Endothelial cell (in vitro differentiated cells): ENCODE measurements around the gene IGF2BP3. TPM values are rescaled to one million over a fixed set of nuclear protein-coding genes. Genes with fewer than 3 reads are reported as not detected.

Experiments used
- DNase-seq: peaks from one replicate; pipeline ENCODE4 v3.0.0; 2021; ENCODE audit warnings: low spot score
- H3K27ac Mint-ChIP-seq: one replicate; pipeline ENCODE4 v1.8.0; 2021; ENCODE audit warnings: mixed read lengths, inconsistent platforms; ENCODE audit not compliant: unreplicated experiment
- H3K27me3 Mint-ChIP-seq: one replicate; pipeline ENCODE4 v1.8.0; 2021; ENCODE audit warnings: mild to moderate bottlenecking, moderate library complexity, mixed read lengths, inconsistent platforms; ENCODE audit not compliant: unreplicated experiment
- H3K36me3 Mint-ChIP-seq: one replicate; pipeline ENCODE4 v1.8.0; 2021; ENCODE audit warnings: mild to moderate bottlenecking, low read depth, mixed read lengths, inconsistent platforms; ENCODE audit not compliant: unreplicated experiment
- H3K4me1 Mint-ChIP-seq: one replicate; pipeline ENCODE4 v1.8.0; 2021; ENCODE audit warnings: mild to moderate bottlenecking, mixed read lengths, inconsistent platforms; ENCODE audit not compliant: unreplicated experiment
- H3K4me3 Mint-ChIP-seq: one replicate; pipeline ENCODE4 v1.8.0; 2021; ENCODE audit warnings: mild to moderate bottlenecking, mixed read lengths, inconsistent platforms; ENCODE audit not compliant: unreplicated experiment
- H3K9me3 Mint-ChIP-seq: one replicate; pipeline ENCODE4 v1.8.0; 2021; ENCODE audit warnings: mixed read lengths, inconsistent platforms; ENCODE audit not compliant: unreplicated experiment
- CTCF ChIP-seq: fragments of 200-600 bp; sonication (generic); IDR thresholded peaks from one replicate; pipeline ENCODE4 v1.5.0; 2021; ENCODE audit warnings: antibody characterized with exemption; ENCODE audit not compliant: unreplicated experiment
- total RNA-seq: library from RNA; stranded (reverse); fragmentation: NEBNext Ultra II Directional; extraction: Animal tissue kit (Norgen Biotek cat#: 25700); gene quantifications from one replicate; pipeline ENCODE4 v1.2.1, GENCODE V29; 2021; ENCODE audit not compliant: unreplicated experiment

IGF2BP3 gene
- total RNA-seq, 1 donor from 2014 or later, result 92.8 TPM

GRCh38 chr7:23394488-23395171 is 75.7 kb downstream of the IGF2BP3 start:
- no peak overlapping the region for H3K4me3 Mint-ChIP-seq
- no peak overlapping the region for H3K27ac Mint-ChIP-seq
- no peak for TF ChIP-seq CTCF
- peaks cover 4% of the 10 kb centered on the region for H3K27me3 Mint-ChIP-seq
- H3K4me1 Mint-ChIP-seq, result peaks cover 3% of the 10 kb centered on the region
- DNase-seq, result no peak
- peaks cover 18% of the 10 kb centered on the region for H3K36me3 Mint-ChIP-seq
- no peaks in the 10 kb centered on the region for H3K9me3 Mint-ChIP-seq

DNA sequence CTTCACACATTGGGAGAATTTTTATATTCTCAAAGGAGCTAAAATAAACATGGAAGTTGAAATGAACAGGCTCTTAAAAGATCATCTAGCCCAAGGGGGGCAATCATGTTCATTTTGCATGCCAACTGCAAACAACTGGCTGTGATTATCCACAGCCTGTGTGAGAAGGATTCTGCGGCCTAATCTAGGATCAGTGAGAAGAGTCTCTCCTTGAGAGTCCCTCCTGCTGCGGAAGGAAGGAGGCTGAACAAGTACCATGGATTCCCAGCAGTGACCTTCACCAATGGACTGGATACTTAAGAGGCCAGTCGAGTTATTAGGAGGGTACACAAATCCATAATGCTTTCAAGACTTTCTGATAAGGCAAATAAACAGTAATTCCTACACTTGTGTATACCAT is 76.7 kb downstream of the IGF2BP3 start:
- no peaks in the 10 kb centered on the region for H3K9me3 Mint-ChIP-seq
- TF ChIP-seq CTCF, result no peak
- peaks cover 3% of the 10 kb centered on the region for H3K4me1 Mint-ChIP-seq
- no peak overlapping the region for H3K27ac Mint-ChIP-seq
- no peak for DNase-seq
- peaks cover 4% of the 10 kb centered on the region for H3K27me3 Mint-ChIP-seq
- H3K36me3 Mint-ChIP-seq, result peaks cover 18% of the 10 kb centered on the region
- H3K4me3 Mint-ChIP-seq, result no peak overlapping the region

- no peak for TF ChIP-seq CTCF
- Mint-ChIP-seq H3K9me3 (no peaks in the 10 kb centered on the region), H3K27ac (no peak overlapping the region), H3K27me3 (peaks cover 2% of the 10 kb centered on the region), H3K36me3 (peaks cover 16% of the 10 kb centered on the region), H3K4me3 (no peak overlapping the region), H3K4me1 (no peaks in the 10 kb centered on the region)
- no peak for DNase-seq
Measured at GRCh38 chr7:23389701-23390100, 80.6 kb downstream of the IGF2BP3 start.

DNA sequence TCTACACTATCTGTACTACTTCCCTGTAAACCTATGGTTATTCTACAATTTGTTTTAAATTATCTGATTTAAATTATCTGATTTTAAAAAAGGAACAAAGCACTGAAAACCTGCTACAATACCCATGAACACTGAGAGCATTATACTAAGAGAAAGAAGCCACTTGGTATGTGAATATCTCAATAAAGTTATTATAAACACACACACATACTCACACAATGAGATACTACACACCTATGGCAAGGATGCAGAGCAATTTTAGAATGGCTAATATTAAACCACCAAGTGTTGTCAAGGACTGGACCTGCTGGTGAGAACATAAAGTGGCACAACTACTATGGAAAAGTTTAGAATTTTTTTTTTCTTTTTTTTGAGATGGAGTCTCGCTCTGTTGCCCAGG is 82.7 kb downstream of the IGF2BP3 start:
- no peak for TF ChIP-seq CTCF
- H3K27me3 Mint-ChIP-seq, result no peaks in the 10 kb centered on the region
- peaks cover 13% of the 10 kb centered on the region for H3K36me3 Mint-ChIP-seq
- no peaks in the 10 kb centered on the region for H3K9me3 Mint-ChIP-seq
- H3K27ac Mint-ChIP-seq, result no peak overlapping the region
- H3K4me3 Mint-ChIP-seq, result no peak overlapping the region
- no peak for DNase-seq
- no peaks in the 10 kb centered on the region for H3K4me1 Mint-ChIP-seq

DNA sequence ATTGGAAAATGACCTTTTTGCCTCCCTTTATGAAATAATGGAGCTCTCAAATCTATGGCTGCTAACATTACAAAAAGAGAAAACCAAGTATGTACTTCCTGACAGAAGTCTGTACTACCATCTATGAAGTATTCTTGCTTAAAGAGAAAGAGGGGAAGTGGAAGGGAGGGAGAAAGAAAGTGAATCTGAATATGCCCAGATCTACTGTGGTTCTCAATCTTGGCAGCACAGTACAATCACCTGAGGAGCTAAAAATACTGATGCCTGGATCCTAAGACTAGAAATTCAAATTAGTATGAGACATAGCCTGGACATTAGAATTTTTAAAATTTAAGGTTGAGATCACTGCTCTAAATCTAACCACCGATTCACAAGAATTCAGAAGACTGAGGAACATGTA is 85.2 kb downstream of the IGF2BP3 start:
- Mint-ChIP-seq H3K4me1 (peaks cover 8% of the 10 kb centered on the region), H3K27ac (no peak overlapping the region), H3K36me3 (peaks cover 15% of the 10 kb centered on the region), H3K4me3 (no peak overlapping the region), H3K27me3 (no peaks in the 10 kb centered on the region), H3K9me3 (no peaks in the 10 kb centered on the region)
- no peak for DNase-seq
- TF ChIP-seq CTCF, result no peak
